ENCODE measurements around the gene LHB.
"Not testable (repeated sequence)": the region's sequence is repeated elsewhere in the genome, so short reads cannot be mapped to it uniquely, and the experiment has no call there.

The LHB gene

GRCh38 chr19:49036815-49037214 is 19.9 kb upstream of the LHB start, which contains the start of gene CGB1:
TSS of gene CGB1 (minus strand) at chr19:49036895. CDS start at chr19:49036711, 184 bp downstream.
- DNase-seq = peak; percentile 70

- peak; percentile 85 for DNase-seq
Measured at GRCh38 chr19:49031642-49032301, 14.9 kb upstream of the LHB start, which contains the start of gene CGB2. TSS of gene CGB2 (plus strand) at chr19:49031890. CDS start at chr19:49032096, 206 bp downstream.

DNA sequence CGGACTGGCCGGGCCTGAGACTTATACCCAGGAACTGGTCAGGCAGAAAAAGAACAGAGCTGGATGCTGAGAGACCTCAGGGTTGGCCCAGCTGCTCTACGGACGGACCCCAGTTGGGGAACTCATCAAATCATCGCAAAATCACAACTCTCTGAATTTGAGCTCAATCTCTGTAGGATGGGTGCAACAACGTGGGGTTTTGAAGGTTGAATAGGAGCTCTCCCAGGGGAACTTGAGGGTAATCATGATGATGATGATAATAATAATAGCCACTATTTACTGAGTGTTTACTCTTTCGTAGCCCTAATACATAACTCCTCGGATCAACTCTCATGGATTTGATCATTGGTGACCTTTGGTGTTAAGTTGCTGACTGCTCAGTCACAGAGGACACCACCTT is 13.4 kb upstream of the LHB start:
- not testable (repeated sequence) for DNase-seq

GRCh38 chr19:49029749-49030148 is 12.9 kb upstream of the LHB start:
- not testable (repeated sequence) for DNase-seq

GRCh38 chr19:49028686-49029085 is 11.8 kb upstream of the LHB start:
- DNase-seq = not testable (repeated sequence)

DNA sequence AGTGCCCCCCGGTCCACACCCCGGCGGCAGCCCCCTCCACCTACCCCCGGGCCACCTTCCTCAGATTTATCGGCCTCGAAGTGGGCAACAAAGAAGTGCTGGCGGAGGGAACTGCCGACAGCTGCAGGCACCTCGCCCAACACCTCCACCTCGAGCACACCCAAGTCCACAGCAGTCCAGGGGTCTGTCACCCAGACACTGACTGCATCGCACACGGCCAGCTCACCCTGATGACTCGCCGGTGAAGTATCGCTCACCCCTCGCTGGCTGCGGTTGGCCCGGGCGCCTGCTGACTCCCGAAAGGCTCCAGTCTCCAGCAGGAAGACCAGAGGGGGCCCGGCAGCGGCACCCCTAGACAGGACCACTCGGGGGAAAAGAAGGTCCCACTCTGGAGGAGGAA is 8.7 kb upstream of the LHB start:
- not testable (repeated sequence) for DNase-seq

GRCh38 chr19:49025088-49025487 is 8.2 kb upstream of the LHB start:
- DNase-seq = not testable (repeated sequence)

DNA sequence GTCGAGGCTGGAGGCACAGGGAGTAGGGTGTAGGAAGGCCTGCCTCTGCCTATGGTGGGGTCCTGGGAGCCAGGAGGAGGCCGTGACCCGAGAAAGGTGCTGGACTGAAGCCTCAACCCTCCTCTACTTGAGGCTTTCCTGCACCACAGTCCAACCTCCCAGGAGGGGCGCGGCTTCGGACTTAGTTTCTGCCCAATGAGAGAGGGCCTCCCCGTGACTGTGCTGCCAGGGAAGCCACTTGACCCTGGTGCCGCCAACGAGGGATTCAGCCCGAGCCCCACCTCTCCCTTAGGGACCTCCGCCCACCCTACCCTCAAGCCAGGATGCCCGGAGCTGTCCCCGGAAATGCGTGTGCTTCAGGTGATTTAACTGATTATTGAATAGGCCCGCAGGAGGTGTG is 7.3 kb upstream of the LHB start, which contains the start of gene CGB3:
Gene CGB3 (minus strand): TSS at position 101 of the 400 bp plus-strand sequence. CDS start 362 bp downstream, outside the sequence.
- DNase-seq = not testable (repeated sequence)

- no peak for DNase-seq
Measured at GRCh38 chr19:49022116-49022515, 5.2 kb upstream of the LHB start.

GRCh38 chr19:49020931-49021895 is 4.3 kb upstream of the LHB start:
- no peak for DNase-seq

DNA sequence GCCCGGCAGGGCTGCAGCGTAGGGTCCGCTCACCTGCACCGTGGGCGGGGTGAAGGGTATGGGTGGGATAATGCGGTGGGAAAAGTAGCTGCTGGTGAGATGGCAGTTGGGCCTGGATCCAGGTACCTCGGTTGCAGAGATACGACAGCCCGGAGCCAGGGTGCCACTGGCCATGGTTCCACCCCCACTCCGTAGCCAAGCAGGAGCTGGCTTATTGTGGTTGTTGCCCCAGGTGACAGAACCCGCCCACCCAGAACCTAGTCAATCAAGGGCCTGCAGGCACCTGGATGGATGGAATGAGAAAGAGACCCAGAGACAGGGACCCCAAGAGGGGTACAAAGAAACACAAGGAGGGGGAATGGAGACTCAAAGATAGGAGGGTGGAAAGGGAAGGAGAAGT is 3.5 kb upstream of the LHB start:
- peak; percentile 22 for DNase-seq

- DNase-seq = peak; percentile 77
Measured at GRCh38 chr19:49019242-49019932, 2.5 kb upstream of the LHB start.

DNA sequence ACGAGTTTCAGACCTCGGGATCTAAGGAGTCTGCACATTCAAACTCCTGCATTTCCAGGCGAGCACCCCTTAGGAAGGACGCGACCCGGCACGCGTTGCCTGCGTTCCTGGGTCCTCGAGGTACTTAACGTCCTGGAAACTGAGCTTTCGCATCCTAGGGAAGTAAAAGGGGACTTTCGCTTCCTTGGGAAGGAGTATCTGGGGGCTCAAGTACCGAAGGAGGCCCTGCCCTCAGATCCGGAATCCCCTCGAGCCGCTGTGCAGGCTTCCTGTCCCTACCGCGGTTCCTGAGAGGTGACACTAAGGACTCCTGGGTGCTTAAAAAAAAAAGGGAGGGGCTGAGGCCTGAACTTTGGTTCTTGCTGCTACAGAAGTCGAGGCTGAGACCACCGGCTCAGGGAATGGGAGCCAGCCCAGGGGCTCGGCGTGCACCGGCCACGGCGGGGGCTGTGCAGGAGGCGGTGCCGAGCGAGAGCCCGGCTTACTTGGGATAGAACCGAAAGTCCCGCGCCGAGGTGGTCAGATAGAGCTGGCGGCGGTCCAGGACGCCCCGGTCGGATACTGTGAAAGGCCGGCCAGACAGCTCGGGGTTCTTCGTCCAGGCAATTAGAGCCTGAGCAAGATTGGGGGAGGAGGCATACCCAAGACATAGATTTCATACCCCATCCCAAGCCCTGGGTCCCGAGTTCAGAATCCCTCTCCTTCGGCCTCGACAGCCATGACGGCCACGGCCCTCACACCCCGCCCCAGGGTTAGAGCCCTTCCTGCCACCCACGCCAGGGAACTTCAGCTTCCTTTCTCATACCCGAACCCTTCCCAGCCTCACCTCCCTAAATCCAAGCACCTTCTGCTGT is 1.7 kb upstream of the LHB start:
- peak; percentile 38 for DNase-seq

- peak; percentile 71 for DNase-seq
Measured at GRCh38 chr19:49017666-49018351, 918 bp upstream of the LHB start.

GRCh38 chr19:49016067-49016839 is 638 bp downstream of the LHB start:
- no peak for DNase-seq

DNA sequence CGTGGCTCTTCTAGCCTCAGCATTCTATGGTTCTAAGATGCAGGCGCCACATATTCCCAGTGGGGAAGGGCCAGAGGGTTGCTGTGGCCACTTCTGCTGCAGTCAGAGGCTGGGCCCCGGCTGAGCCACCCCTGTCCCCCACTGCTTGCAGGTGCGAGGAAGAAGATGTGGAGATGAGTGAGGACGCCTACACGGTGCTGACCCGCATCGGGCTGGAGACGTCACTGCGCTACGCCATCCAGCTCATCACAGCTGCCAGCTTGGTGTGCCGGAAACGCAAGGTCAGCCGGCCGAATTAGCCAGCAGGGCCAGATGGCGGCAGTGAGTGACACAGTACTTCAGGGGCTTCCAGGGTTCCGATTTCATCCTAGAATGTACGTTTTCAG is 2.0 kb downstream of the LHB start:
- no peak for DNase-seq

GRCh38 chr19:49014123-49014869 is 2.6 kb downstream of the LHB start:
- DNase-seq = no peak

- no peak for DNase-seq
Measured at GRCh38 chr19:49011194-49011593, 5.7 kb downstream of the LHB start.

DNA sequence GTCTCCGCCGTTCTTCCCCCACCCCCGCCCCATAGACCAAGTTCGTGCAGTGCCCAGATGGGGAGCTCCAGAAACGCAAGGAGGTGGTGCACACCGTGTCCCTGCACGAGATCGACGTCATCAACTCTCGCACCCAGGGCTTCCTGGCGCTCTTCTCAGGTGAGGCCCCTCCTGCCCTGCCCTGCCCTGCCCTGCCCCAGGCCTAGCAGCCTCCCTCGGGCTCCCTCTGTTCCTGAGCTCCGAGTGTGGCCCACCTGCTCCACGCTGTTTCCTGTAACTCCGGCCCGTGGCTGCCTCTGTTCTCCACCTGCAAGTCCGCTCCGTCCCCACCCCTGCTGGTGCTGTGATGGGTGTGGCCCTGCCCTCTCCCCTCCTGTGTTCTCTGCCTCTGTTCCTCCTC is 6.4 kb downstream of the LHB start:
- no peak for DNase-seq

- DNase-seq = no peak
Measured at GRCh38 chr19:49009828-49010227, 7.1 kb downstream of the LHB start.

All from stimulated activated CD4-positive, alpha-beta T cell treated with anti-CD3 and anti-CD28 coated beads, Interleukin-15, amount 100 ng/mL, for 24 hours (primary cell).